ENCODE results near the gene ITGA5. TPM values are rescaled to one million over a fixed set of nuclear protein-coding genes. Genes with fewer than 3 reads are reported as not detected.
A peak's percentile ranks its signal among the peaks of the same experiment; 100 is the strongest.

ITGA5 gene
- total RNA-seq, 1 experiment from 2014 or later = 35.9 TPM

DNA sequence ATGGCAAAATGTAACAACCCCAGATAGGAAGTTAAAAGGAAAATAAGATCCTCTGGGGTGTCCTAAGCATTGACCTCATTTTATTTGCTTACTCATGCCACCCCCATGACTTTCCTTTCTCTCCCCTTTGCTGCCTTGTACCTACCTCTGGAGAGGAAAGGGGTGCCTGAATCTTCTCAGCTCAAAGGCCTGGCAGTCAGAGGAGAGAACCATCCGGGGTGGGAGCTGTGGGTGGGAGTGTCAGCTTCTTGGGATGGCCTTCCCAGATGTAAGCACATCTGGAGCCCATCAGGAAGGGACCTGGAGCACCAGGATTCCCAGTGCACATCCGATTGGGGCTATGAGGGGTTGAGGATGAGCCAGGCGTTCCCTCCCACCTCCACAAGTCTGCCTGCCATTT is 5.2 kb upstream of the ITGA5 start:
- peaks cover 60% of the 10 kb centered on the region for H3K4me1 ChIP-seq (ENCODE audit: insufficient read depth, low read length)
- CTCF ChIA-PET = no interaction called here
- ATAC-seq = no peak
- no peaks in the 10 kb centered on the region for H3F3A ChIP-seq (ENCODE audit: low read length, unreplicated experiment)
- H3K9me3 ChIP-seq (ENCODE audit: low read length) = no peaks in the 10 kb centered on the region
- no peaks in the 10 kb centered on the region for H4K20me1 ChIP-seq (ENCODE audit: low read length)
- no peak overlapping the region for H3K27ac ChIP-seq (ENCODE audit: low read length)
- TF ChIP-seq EZH2 (IDR thresholded peaks at IDR 0.05; ENCODE audit: low read length, unreplicated experiment) (no peak), CTCF (conservative IDR thresholded peaks at IDR 0.05; ENCODE audit: low read depth, low read length) (no peak), EZH2phosphoT487 (IDR thresholded peaks at IDR 0.05; ENCODE audit: borderline replicate concordance, low read length) (no peak)
- H3K9ac ChIP-seq (ENCODE audit: low read length) = no peak overlapping the region
- H3K4me2 ChIP-seq (ENCODE audit: low read length) = no peak overlapping the region
- no peak for DNase-seq
- H3K4me3 ChIP-seq (ENCODE audit: low read length) = no peak overlapping the region
- no peak overlapping the region for H2AFZ ChIP-seq (ENCODE audit: low read length)
- intact Hi-C loops (cut with micrococcal nuclease) = no loop called here
- H3K9me2 ChIP-seq (replicated peaks; ENCODE audit: low read length) = no peaks in the 10 kb centered on the region
- POLR2A ChIA-PET (ENCODE audit: unreplicated experiment) = no interaction called here
- no peaks in the 10 kb centered on the region for H3K36me3 ChIP-seq (ENCODE audit: low read depth, low read length)
- BruUV-seq (replicated peaks) = no TSS peak
- no peaks in the 10 kb centered on the region for H3K79me2 ChIP-seq (ENCODE audit: low read length)
- no peaks in the 10 kb centered on the region for H3K27me3 ChIP-seq (ENCODE audit: low read length)

DNA sequence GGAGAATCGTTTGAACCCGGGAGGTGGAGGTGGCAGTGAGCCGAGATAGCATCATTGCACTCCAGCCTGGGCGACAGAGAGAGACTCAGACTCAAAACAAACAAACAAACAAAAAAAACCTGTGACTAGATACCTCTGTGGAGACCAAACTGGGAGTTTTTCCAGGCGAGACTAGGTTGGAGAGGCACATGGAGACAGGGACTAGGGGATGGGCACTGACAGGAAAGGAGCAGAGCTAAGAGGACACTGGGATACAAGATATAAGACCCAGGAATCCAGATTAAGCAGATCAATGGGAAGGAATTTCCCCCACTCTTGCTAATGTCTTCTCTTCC is 4.7 kb upstream of the ITGA5 start:
- Histone ChIP-seq H3K27ac (ENCODE audit: low read length) (peak overlapping the region; percentile 64), H3K4me1 (ENCODE audit: insufficient read depth, low read length) (peaks cover 56% of the 10 kb centered on the region)
- POLR2A ChIA-PET (ENCODE audit: unreplicated experiment) = no interaction called here

DNA sequence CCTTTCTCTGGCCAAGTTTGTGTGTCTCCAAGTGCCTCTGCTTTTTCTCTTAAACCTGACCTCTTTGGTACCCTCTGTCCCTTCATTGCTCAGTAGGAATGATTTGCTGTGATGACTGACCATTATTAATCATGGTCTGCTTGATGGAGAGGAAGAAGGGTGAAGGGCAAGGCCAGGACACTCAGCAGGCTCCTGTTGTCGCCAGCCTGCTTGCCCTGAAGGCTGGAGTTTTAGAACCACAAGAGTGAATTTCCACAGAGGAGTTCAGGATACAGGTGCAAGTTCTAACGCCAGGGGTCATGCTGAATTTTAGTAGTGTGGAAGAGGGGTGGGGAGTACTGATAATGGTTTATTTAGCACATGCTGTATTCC is 2.8 kb upstream of the ITGA5 start:
- ATAC-seq (no peak), DNase-seq (no peak)
- Histone ChIP-seq H3K9me3 (ENCODE audit: low read length) (no peaks in the 10 kb centered on the region), H3K4me1 (ENCODE audit: insufficient read depth, low read length) (peaks cover 57% of the 10 kb centered on the region), H3K27ac (ENCODE audit: low read length) (peak overlapping the region; percentile 12; the same call in 1 of the 2 replicates), H2AFZ (ENCODE audit: low read length) (no peak overlapping the region), H3F3A (ENCODE audit: low read length, unreplicated experiment) (no peaks in the 10 kb centered on the region), H4K20me1 (ENCODE audit: low read length) (no peaks in the 10 kb centered on the region), H3K27me3 (ENCODE audit: low read length) (no peaks in the 10 kb centered on the region), H3K79me2 (ENCODE audit: low read length) (peaks cover 18% of the 10 kb centered on the region), H3K4me3 (ENCODE audit: low read length) (no peak overlapping the region), H3K36me3 (ENCODE audit: low read depth, low read length) (no peaks in the 10 kb centered on the region), H3K4me2 (ENCODE audit: low read length) (no peak overlapping the region), H3K9ac (ENCODE audit: low read length) (no peak overlapping the region), H3K9me2 (replicated peaks; ENCODE audit: low read length) (no peaks in the 10 kb centered on the region)
- intact Hi-C loops (cut with micrococcal nuclease) = no loop called here
- TF ChIP-seq EZH2phosphoT487 (IDR thresholded peaks at IDR 0.05; ENCODE audit: borderline replicate concordance, low read length) (no peak), CTCF (conservative IDR thresholded peaks at IDR 0.05; ENCODE audit: low read depth, low read length) (no peak), EZH2 (IDR thresholded peaks at IDR 0.05; ENCODE audit: low read length, unreplicated experiment) (no peak)
- POLR2A ChIA-PET (ENCODE audit: unreplicated experiment) = no interaction called here
- BruUV-seq (replicated peaks) = no TSS peak
- CTCF ChIA-PET = no interaction called here

More for the DNA sequence above, 4.7 kb upstream of the ITGA5 start:
- Histone ChIP-seq H3K36me3 (ENCODE audit: low read depth, low read length) (no peaks in the 10 kb centered on the region), H3K79me2 (ENCODE audit: low read length) (peaks cover 2% of the 10 kb centered on the region; the same call in 1 of the 2 replicates), H3F3A (ENCODE audit: low read length, unreplicated experiment) (no peaks in the 10 kb centered on the region), H3K9ac (ENCODE audit: low read length) (no peak overlapping the region), H2AFZ (ENCODE audit: low read length) (0 out of 2 replicates have a peak overlapping the region, but pooled peaks have one; percentile 4), H3K4me3 (ENCODE audit: low read length) (no peak overlapping the region), H4K20me1 (ENCODE audit: low read length) (no peaks in the 10 kb centered on the region), H3K9me3 (ENCODE audit: low read length) (no peaks in the 10 kb centered on the region), H3K9me2 (replicated peaks; ENCODE audit: low read length) (no peaks in the 10 kb centered on the region), H3K4me2 (ENCODE audit: low read length) (peak overlapping the region; percentile 32), H3K27me3 (ENCODE audit: low read length) (no peaks in the 10 kb centered on the region)
- CTCF ChIA-PET = no interaction called here
- intact Hi-C loops (cut with micrococcal nuclease) = no loop called here
- DNase-seq (no peak), ATAC-seq (no peak)
- no TSS peak for BruUV-seq (replicated peaks)
- TF ChIP-seq CTCF (conservative IDR thresholded peaks at IDR 0.05; ENCODE audit: low read depth, low read length) (no peak), EZH2 (IDR thresholded peaks at IDR 0.05; ENCODE audit: low read length, unreplicated experiment) (no peak), EZH2phosphoT487 (IDR thresholded peaks at IDR 0.05; ENCODE audit: borderline replicate concordance, low read length) (no peak)
